ENCODE data around the gene ATP1A1. TPM values are rescaled to one million over a fixed set of nuclear protein-coding genes. Genes with fewer than 3 reads are reported as not detected.

The ATP1A1 gene
- total and polyA plus RNA-seq, 4 donors = 68.6 to 128 (median 82.6) TPM

DNA sequence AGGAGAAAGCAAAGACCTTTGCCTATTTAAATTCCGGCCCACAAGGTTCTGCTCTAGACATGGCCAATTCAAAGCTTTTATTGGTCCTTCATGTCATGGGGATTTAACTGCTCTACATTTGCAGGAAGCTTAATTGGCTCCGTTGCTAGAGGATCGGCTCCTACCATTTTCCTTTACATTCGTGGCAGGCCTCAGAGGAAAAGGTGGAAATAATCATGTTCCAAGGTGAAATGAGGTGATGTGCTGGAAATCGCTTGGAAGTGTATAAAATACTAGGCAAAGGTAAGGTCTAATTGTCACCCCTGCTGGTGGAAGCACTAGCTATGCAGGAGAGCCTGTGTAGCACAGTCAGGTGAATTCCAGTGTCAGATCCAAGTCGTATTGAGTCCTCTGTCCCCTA lies 55.5 kb downstream of the ATP1A1 start:
- WGBS = 92% methylated on average over 6 of the region's 6 CpGs
- H3K27me3 ChIP-seq (ENCODE audit: control insufficient read depth in 4 of 4, insufficient read depth in 4 of 4, low read length in 3 of 4) = no peaks in the 10 kb centered on the region
- no peak overlapping the region for H3K4me3 ChIP-seq (ENCODE audit: low read depth in 1 of 3, low read length in 3 of 3)
- H3K9me3 ChIP-seq (ENCODE audit: control insufficient read depth in 4 of 4, low read length in 3 of 4) = no peaks in the 10 kb centered on the region
- H3K9ac ChIP-seq (ENCODE audit: low read depth in 1 of 2, low read length in 2 of 2) = no peak overlapping the region
- no peak overlapping the region for H3K27ac ChIP-seq (ENCODE audit: low read depth in 1 of 2, low read length in 2 of 2)
- DNase-seq (ENCODE audit: low spot score) = no peak
- no peaks in the 10 kb centered on the region for H3K36me3 ChIP-seq (ENCODE audit: control insufficient read depth in 4 of 4, insufficient read depth in 3 of 4, low read depth in 1 of 4, low read length in 3 of 4)
- no peak for TF ChIP-seq HNF4A (conservative IDR thresholded peaks at IDR 0.05)
- no peak for TF ChIP-seq FOXA2 (IDR thresholded peaks at IDR 0.05)
- TF ChIP-seq, protein P1, sequence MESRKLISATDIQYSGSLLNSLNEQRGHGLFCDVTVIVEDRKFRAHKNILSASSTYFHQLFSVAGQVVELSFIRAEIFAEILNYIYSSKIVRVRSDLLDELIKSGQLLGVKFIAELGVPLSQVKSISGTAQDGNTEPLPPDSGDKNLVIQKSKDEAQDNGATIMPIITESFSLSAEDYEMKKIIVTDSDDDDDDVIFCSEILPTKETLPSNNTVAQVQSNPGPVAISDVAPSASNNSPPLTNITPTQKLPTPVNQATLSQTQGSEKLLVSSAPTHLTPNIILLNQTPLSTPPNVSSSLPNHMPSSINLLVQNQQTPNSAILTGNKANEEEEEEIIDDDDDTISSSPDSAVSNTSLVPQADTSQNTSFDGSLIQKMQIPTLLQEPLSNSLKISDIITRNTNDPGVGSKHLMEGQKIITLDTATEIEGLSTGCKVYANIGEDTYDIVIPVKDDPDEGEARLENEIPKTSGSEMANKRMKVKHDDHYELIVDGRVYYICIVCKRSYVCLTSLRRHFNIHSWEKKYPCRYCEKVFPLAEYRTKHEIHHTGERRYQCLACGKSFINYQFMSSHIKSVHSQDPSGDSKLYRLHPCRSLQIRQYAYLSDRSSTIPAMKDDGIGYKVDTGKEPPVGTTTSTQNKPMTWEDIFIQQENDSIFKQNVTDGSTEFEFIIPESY (IDR thresholded peaks at IDR 0.05) = no peak
- TF ChIP-seq, protein P2, sequence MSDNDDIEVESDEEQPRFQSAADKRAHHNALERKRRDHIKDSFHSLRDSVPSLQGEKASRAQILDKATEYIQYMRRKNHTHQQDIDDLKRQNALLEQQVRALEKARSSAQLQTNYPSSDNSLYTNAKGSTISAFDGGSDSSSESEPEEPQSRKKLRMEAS (IDR thresholded peaks at IDR 0.05) = no peak
- no peak for TF ChIP-seq RXRA (IDR thresholded peaks at IDR 0.05)
- no peak for TF ChIP-seq NR2F2 (IDR thresholded peaks at IDR 0.05)
- H3K4me1 ChIP-seq (ENCODE audit: control insufficient read depth in 4 of 4, insufficient read depth in 4 of 4, low read length in 3 of 4) = peaks cover 0 to 2% (median 0%) of the 10 kb centered on the region in 4 donors

GRCh38 chr1:116429821-116430374 lies 56.9 kb downstream of the ATP1A1 start:
- DNase-seq (ENCODE audit: low spot score) = no peak
- Histone ChIP-seq H3K36me3 (ENCODE audit: control insufficient read depth in 4 of 4, insufficient read depth in 3 of 4, low read depth in 1 of 4, low read length in 3 of 4) (no peaks in the 10 kb centered on the region), H3K27ac (ENCODE audit: low read depth in 1 of 2, low read length in 2 of 2) (no peak overlapping the region), H3K9me3 (ENCODE audit: control insufficient read depth in 4 of 4, low read length in 3 of 4) (no peaks in the 10 kb centered on the region), H3K4me3 (ENCODE audit: low read depth in 1 of 3, low read length in 3 of 3) (no peak overlapping the region), H3K9ac (ENCODE audit: low read depth in 1 of 2, low read length in 2 of 2) (no peak overlapping the region), H3K4me1 (ENCODE audit: control insufficient read depth in 4 of 4, insufficient read depth in 4 of 4, low read length in 3 of 4) (peaks cover 0 to 3% (median 0%) of the 10 kb centered on the region in 4 donors), H3K27me3 (ENCODE audit: control insufficient read depth in 4 of 4, insufficient read depth in 4 of 4, low read length in 3 of 4) (no peaks in the 10 kb centered on the region)
- WGBS = 91% methylated on average over 2 of the region's 2 CpGs
- TF ChIP-seq EGR1 (IDR thresholded peaks at IDR 0.05; ENCODE audit: low read depth in 2 of 2) (no peak), NR2F2 (IDR thresholded peaks at IDR 0.05) (no peak), HNF4G (IDR thresholded peaks at IDR 0.05) (no peak), CTCF (IDR thresholded peaks at IDR 0.05; ENCODE audit: low read depth, low read length, missing input control) (no peak), HNF4A (conservative IDR thresholded peaks at IDR 0.05) (no peak), RAD21 (IDR thresholded peaks at IDR 0.05) (no peak), SP1 (IDR thresholded peaks at IDR 0.05) (no peak), YY1 (IDR thresholded peaks at IDR 0.05) (no peak)
- TF ChIP-seq, protein P3, sequence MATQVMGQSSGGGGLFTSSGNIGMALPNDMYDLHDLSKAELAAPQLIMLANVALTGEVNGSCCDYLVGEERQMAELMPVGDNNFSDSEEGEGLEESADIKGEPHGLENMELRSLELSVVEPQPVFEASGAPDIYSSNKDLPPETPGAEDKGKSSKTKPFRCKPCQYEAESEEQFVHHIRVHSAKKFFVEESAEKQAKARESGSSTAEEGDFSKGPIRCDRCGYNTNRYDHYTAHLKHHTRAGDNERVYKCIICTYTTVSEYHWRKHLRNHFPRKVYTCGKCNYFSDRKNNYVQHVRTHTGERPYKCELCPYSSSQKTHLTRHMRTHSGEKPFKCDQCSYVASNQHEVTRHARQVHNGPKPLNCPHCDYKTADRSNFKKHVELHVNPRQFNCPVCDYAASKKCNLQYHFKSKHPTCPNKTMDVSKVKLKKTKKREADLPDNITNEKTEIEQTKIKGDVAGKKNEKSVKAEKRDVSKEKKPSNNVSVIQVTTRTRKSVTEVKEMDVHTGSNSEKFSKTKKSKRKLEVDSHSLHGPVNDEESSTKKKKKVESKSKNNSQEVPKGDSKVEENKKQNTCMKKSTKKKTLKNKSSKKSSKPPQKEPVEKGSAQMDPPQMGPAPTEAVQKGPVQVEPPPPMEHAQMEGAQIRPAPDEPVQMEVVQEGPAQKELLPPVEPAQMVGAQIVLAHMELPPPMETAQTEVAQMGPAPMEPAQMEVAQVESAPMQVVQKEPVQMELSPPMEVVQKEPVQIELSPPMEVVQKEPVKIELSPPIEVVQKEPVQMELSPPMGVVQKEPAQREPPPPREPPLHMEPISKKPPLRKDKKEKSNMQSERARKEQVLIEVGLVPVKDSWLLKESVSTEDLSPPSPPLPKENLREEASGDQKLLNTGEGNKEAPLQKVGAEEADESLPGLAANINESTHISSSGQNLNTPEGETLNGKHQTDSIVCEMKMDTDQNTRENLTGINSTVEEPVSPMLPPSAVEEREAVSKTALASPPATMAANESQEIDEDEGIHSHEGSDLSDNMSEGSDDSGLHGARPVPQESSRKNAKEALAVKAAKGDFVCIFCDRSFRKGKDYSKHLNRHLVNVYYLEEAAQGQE (IDR thresholded peaks at IDR 0.05) = no peak
